HL-60/S4 treated with retinoic acid at 250 ng/mL for 4 days and 3 days (cell line): ENCODE results near the gene ANAPC5.
"Not testable (repeated sequence)": the region's sequence is repeated elsewhere in the genome, so short reads cannot be mapped to it uniquely, and the experiment has no call there.

ENCODE experiments used
- in situ Hi-C: fragments of 300-500 bp; cut with MboI; formaldehyde crosslinking; loops from 2 replicates; pipeline ENCODE4 v1.7.0; 2022; ENCODE audit warnings: low sequenced_read_pairs

ANAPC5 gene

GRCh38 chr12:121351820-121352681 is at the start of gene ANAPC5:
Gene ANAPC5, minus strand, starts transcription at chr12:121352411. Its CDS starts 71 bp downstream, at chr12:121352340.
- in situ Hi-C loops: no loop called here

DNA sequence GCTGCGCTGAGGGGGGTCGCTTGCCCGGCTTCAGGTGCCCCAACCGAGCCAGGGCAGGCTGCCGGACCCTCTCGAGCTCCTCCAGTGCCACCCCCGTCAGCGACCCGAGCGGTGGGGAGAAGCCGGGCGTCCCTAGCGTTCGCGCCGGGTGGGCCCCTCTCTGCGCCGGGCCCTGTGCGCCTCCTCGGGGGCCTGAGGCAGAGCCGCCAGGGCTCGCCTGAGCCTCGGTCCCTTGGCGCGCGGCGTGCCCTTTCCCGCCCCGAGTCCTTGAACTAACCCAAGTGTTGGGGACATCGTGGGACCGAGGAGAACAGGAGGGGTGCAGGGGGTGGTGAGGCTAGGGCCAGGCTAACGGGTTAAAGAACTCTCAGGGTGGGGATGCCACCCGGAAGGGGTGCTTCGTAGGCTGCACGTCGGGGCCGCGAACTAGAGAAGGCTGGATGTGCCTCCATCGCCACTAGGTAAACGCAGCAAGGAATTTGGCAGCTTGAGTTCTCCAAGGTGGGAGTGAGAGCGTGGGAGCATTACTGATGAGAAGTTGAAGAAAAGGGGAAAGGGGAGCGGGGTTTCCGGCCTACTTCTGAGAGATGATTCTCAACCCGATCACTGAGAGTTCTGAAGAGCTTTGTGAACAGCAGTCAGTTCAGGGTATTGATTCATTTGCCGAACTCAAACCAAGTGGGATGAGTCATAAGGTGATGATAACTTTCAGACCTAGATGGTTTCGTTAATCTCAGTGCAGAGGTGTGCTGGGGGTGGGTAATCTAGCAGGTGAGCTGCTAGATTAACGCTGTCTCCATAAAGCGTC is 48.3 kb upstream of the ANAPC5 start:
- in situ Hi-C loops: no loop called here

DNA sequence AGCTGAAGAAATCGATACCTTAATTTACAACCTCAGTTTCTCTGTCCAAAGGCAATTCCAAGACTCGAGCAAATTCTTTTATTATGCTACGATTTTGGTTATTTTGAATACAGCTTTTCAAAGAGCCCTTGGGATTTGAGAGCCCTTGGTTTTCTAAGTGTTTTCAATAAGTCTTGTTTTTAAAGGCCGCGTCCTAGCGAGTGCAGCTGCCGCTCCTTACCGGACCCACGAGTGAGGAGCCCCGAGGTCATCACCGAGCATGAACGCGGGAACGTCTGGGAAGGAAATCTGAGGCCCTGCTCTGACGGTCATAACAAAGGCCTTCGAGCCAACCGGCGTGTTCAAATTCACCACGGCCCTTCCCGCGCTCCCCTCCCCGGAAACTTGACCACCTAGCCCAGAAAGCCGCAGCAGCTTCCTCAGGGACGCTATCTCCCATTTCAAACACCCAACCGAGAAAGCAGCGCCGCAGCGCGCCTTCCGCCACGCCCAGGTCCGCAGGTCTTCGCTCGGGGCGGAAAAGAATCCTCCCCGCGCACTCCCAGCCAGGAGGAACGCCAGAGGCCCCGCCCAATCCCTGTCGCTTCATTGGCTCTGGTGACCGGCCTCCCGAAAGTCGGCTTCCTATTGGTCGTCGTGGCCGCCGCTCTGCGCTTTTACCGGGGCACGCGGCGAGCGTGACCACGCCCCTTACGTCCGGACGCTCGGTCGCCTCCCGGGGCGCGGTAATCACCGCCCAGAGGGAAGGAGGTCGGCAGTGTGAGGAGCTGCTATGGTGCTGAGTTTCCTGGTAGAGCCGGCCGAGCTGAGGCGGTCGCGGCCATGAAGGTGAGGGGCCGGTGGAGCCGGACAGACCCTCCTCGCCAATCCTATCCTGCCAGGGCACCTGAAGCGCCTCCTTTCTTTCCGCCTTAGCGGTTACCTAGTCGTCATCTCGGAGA is 47.5 kb upstream of the ANAPC5 start, which contains the start of gene RNF34:
Gene RNF34 (plus strand): TSS at position 728 of the 941 bp plus-strand sequence. CDS start 95 bp downstream, at position 823.
- in situ Hi-C loops: no loop called here

DNA sequence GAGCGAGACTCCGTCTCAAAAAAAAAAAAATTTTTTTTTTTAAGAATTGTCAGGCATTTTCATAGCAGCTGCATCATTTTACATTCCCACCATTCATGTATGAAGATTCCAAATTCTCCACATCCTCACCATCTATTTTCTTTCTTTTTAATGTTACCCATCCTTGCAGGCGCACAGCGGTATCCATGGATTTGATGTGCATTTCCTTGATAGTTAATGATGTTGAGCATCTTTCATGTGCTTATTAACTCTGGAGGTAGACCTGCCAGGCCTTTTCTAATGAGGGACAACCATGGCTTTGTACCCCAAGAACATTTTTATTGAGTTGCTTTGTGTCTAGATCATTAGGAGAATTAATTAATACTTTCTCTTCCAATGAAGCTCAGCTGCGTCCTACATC is 46.1 kb upstream of the ANAPC5 start:
- in situ Hi-C loops: no loop called here

- in situ Hi-C loops: no loop called here
Observed at GRCh38 chr12:121397521-121397920, 45.3 kb upstream of the ANAPC5 start.

DNA sequence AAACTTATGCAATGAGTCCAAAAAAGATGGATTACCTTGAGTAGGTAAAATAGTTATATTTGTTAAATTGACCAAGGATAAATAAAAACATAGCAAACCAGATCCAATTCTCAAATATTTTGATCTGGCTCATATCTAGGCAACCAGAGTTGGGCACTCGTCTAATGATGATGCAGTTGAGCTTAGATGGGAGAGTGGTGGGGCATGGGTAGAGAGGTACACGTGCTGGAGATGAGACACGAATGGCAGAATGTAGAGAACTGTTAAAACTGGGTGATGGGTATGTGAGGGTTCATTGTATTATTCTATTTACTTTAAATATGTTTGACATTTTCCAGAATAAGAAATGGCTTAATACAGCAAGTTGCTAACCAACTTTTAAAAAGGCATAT is 40.1 kb upstream of the ANAPC5 start:
- in situ Hi-C loops: no loop called here

GRCh38 chr12:121391619-121392324 is 39.6 kb upstream of the ANAPC5 start:
- in situ Hi-C loops: no loop called here

GRCh38 chr12:121390856-121391255 is 38.6 kb upstream of the ANAPC5 start:
- in situ Hi-C loops: no loop called here

GRCh38 chr12:121388421-121388981 is 36.3 kb upstream of the ANAPC5 start:
- in situ Hi-C loops: no loop called here

GRCh38 chr12:121384891-121385290 is 32.7 kb upstream of the ANAPC5 start:
- in situ Hi-C loops: not testable (repeated sequence)

DNA sequence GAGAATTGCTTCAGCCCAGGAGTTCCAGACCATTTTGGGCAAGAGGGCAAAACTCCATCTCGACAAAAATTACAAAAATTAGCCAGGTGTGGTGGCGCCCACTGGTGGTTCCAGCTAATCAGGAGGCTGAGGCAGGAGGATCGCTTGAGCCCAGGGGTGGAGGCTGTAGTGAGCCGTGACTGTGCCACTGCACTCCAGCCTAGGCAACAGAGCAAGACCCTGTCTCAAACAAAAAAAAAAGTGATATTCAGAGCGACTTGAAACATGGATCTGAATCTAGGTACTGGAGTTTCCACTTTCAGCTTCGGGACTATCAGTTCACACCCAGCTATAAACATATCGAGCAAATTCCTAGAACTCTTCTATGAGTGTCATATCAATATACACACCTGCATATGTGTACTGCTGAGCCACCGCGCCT is 31.4 kb upstream of the ANAPC5 start:
- in situ Hi-C loops: no loop called here

GRCh38 chr12:121379945-121380344 is 27.7 kb upstream of the ANAPC5 start:
- in situ Hi-C loops: no loop called here

DNA sequence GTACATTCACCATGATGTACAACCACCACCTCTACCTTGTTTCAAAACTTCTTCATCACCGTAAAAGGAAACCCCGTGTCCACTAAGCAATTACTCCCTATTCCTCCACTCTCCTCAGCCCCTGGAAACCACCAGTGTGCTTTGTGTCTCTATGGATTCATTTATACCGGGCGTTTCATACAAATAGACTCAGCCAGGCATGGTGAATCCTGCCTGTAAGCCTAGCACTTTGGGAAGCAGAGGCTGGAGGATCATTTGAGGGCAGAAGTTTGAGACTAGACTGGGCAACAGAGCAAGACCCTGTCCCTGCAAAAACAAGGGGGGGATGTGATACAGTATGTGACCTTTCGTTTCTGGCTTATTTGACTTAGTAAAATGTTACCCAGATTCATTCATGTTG is 26.5 kb upstream of the ANAPC5 start:
- in situ Hi-C loops: no loop called here

DNA sequence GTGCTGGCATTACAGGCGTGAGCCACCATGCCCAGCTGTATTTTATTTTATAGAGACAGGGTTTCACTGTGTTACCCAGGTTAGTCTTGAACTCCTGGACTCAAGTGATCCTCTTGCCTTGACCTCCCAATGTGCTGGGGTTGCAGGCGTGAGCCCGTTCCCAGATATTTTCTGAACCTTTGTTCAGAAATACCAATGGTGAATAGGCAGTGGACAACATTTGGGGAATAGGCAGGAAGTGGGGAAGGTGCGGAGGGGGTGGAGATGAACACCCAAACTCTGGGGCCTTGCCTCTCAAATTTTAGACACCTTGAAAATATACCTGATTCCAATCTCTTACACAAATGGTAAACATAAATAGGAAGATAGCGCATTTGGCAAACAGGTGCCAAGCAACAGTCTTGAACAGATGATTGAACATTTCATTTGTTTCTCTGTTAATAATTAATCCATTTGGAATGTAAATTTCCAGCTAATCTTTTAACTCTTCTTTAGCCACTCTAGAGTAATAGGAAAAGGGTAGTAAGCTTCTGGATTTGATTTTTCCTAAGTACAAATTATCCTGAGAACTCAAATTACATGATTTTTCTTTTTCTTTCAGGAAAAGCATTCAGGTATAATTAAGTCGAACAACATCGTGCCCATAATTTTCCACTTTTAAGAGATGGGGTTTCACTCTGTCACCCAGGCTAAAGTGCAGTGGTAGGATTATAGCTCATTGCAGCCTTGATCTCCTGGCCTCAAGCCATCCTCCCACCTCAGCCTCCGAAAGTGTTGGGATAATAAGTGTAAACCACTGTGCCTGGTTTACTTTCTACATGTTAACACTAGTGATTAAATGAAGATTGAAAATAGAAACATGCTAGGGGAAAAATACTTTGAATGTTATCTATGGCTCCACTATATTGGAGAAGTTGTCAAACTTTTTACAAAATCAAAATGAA is 24.8 kb upstream of the ANAPC5 start:
- in situ Hi-C loops: no loop called here

DNA sequence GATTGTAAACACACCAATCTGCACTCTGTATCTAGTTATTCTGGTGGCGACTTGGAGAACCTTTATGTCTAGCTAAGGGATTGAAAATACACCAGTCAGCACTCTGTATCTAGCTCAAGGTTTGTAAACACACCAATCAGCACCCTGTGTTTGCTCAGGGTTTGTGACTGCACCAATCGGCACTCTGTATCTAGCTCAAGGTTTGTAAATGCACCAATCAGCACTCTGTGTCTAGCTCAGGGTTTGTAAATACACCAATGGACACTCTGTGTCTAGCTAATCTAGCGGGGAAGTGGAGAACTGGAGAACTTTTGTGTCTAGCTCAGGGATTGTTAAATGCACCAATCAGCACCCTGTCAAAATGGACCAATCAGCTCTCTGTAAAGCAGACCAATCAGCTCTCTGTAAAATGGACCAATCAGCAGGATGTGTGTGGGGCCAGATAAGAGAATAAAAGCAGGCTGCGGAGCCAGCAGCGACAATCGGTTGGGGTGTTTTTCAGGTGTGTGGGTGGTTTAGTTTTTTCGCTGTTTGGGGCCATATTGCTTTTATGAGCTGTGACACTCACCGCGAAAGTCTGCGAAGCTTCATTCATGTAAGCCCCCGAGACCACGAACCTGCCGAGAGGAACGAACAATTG is 22.9 kb upstream of the ANAPC5 start:
- in situ Hi-C loops: not testable (repeated sequence)

DNA sequence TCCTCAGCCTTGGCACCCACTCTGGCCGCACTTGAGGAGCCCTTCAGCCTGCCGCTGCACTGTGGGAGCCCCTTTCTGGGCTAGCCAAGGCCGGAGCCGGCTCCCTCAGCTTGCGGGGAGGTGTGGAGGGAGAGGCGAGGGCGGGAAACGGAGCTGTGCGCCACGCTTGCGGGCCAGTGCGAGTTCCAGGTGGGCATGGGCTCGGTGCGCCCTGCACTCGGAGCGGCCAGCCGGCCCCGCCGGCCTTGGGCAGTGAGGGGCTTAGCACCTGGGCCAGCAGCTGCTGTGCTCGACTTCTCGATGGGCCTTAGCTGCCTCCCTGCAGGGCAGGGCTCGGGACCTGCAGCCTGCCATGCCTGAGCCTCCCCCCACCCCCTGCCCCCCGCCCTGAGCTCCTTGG is 22.1 kb upstream of the ANAPC5 start:
- in situ Hi-C loops: not testable (repeated sequence)

- in situ Hi-C loops: no loop called here
Observed at GRCh38 chr12:121373755-121374154, 21.5 kb upstream of the ANAPC5 start.

DNA sequence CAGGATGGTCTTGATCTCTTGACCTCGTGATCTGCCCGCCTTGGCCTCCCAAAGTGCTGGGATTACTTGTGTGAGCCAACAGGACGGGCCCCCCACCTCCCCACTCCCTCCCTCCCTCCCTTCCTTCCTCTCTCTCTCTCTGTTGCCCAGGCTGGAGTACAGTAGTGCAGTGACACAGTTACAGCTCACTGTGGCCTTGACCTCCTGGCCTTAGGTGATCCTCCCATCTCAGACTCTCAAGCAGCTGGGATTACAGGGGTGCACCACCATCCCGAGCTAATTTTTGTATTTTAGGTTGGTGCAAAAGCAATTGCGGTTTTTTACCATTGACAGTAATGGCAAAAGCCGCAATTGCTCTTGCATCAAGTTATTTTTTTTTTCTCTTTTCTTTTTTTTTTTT is 19.2 kb upstream of the ANAPC5 start:
- in situ Hi-C loops: no loop called here
